HCT116 (cell line): ENCODE data around the gene UBE2H. TPM values are rescaled to one million over a fixed set of nuclear protein-coding genes. Genes with fewer than 3 reads are reported as not detected.

Experiments
- ATAC-seq: fragments of 200-7000 bp; cut with Tn5 transposase; 2 replicates; pipeline ENCODE4 v1.9.1; 2020; ENCODE audit warnings: mild to moderate bottlenecking, moderate library complexity
- BruUV-seq: library from RNA; stranded (reverse); fragments of 400-500 nt; replicated peaks from 2 replicates; lab custom pipeline; 2021; lab: Mats Ljungman, UMichigan
- CTCF ChIA-PET: fragments of 300-600 bp; sonication (Branson Sonifier 250); formaldehyde crosslinking; loops from one replicate; lab custom pipeline; 2021; ENCODE audit warnings: antibody characterized with exemption; lab: Charles Lee
- POLR2A ChIA-PET: fragments of 300-600, 350-600 bp; sonication (Branson Sonifier 250); formaldehyde crosslinking; loops from one replicate; lab custom pipeline; 2021; ENCODE audit warnings: antibody characterized with exemption; lab: Charles Lee
- RAD21 ChIA-PET, 2 experiments: fragments of 300-600 bp; sonication (Branson Sonifier 250); formaldehyde crosslinking; loops; one replicate each; lab custom pipeline; 2023; ENCODE audit warnings: low total read pairs in 2 of 2; ENCODE audit not compliant: uncharacterized antibody in 2 of 2, unreplicated experiment in 2 of 2, low non-redundant PET in 1 of 2; lab: Charles Lee
- DNase-seq: peaks from one replicate; pipeline ENCODE4 v3.0.0-alpha.2; 2010; ENCODE audit warnings: low read depth, low spot score
- H2AFZ ChIP-seq: fragments of 200-600 bp; shearing (Covaris generic), sonication (generic); 2 replicates; pipeline ENCODE4 v1.6.1; 2017; ENCODE audit warnings: low read depth, mixed run types, mixed read lengths, antibody characterized with exemption, low read length; ENCODE audit not compliant: poor library complexity, severe bottlenecking
- H3K27ac ChIP-seq: 2 replicates; pipeline ENCODE4 v1.5.1; 2012; ENCODE audit warnings: low read depth, low read length
- H3K27me3 ChIP-seq: fragments of 200-600 bp; sonication (generic); 2 replicates; pipeline ENCODE4 v1.6.1; 2016; ENCODE audit warnings: mixed run types, low read length, mixed read lengths; ENCODE audit not compliant: insufficient read depth
- H3K36me3 ChIP-seq, 2 experiments: fragments of 200-500 bp in 1 of 2; fragments of 200-600 bp in 1 of 2; sonication (Bioruptor generic) in 1 of 2; sonication (generic) in 1 of 2; 2 replicates each; pipeline versions ENCODE4 v1.5.1 to v1.6.1; 2014 to 2016; ENCODE audit warnings: low read length in 2 of 2, inconsistent platforms in 1 of 2, mixed read lengths in 1 of 2, mixed run types in 1 of 2; ENCODE audit not compliant: insufficient read depth in 2 of 2, control insufficient read depth in 1 of 2
- H3K4me1 ChIP-seq, 2 experiments: fragments of 200-600 bp in 1 of 2; sonication (generic) in 1 of 2; 2 replicates each; pipeline versions ENCODE4 v1.5.1 to v1.6.1; 2012 to 2017; ENCODE audit warnings: low read length in 2 of 2, inconsistent platforms in 1 of 2, mild to moderate bottlenecking in 1 of 2, mixed read lengths in 1 of 2, mixed run types in 1 of 2, moderate library complexity in 1 of 2; ENCODE audit not compliant: insufficient read depth in 2 of 2, control insufficient read depth in 1 of 2
- H3K4me2 ChIP-seq: fragments of 200-600 bp; sonication (generic); 2 replicates; pipeline ENCODE4 v1.6.1; 2017; ENCODE audit warnings: mixed run types, low read length, mixed read lengths
- H3K4me3 ChIP-seq, 2 experiments: fragments of 200-600 bp in 1 of 2; sonication (generic) in 1 of 2; replicated peaks in 1 of 2; 2 replicates each; pipeline ENCODE4 v1.5.1; 2011 to 2016; ENCODE audit warnings: low read length in 2 of 2, control low read depth in 1 of 2, low read depth in 1 of 2, mild to moderate bottlenecking in 1 of 2, mixed read lengths in 1 of 2, mixed run types in 1 of 2
- H3K79me2 ChIP-seq: fragments of 200-600 bp; sonication (generic); 2 replicates; pipeline ENCODE4 v1.6.1; 2017; ENCODE audit warnings: mild to moderate bottlenecking, mixed run types, low read length, moderate library complexity, mixed read lengths; ENCODE audit not compliant: insufficient read depth
- H3K9ac ChIP-seq: fragments of 200-600 bp; sonication (generic); 2 replicates; pipeline ENCODE4 v1.6.1; 2016; ENCODE audit warnings: low read length, mixed read lengths
- H3K9me2 ChIP-seq: fragments of 200-600 bp; sonication (generic), shearing (Covaris generic); 2 replicates; pipeline ENCODE4 v1.6.1; 2017; ENCODE audit warnings: mixed run types, mild to moderate bottlenecking, moderate library complexity; ENCODE audit not compliant: insufficient read depth
- H3K9me3 ChIP-seq, 2 experiments: fragments of 200-500 bp in 1 of 2; fragments of 200-600 bp in 1 of 2; sonication (Bioruptor generic) in 1 of 2; sonication (generic) in 1 of 2; 2 replicates each; pipeline ENCODE4 v1.6.1; 2014 to 2017; ENCODE audit warnings: low read length in 2 of 2, mixed read lengths in 2 of 2, inconsistent platforms in 1 of 2, low read depth in 1 of 2, mild to moderate bottlenecking in 1 of 2, mixed run types in 1 of 2, moderate library complexity in 1 of 2; ENCODE audit not compliant: control insufficient read depth in 1 of 2, insufficient read depth in 1 of 2
- H4K20me1 ChIP-seq: fragments of 200-600 bp; sonication (generic), shearing (Covaris generic); 2 replicates; pipeline ENCODE4 v1.6.1; 2017; ENCODE audit warnings: mixed run types, mild to moderate bottlenecking, moderate library complexity; ENCODE audit not compliant: insufficient read depth
- ATF3 ChIP-seq: IDR thresholded peaks from 2 replicates; pipeline ENCODE4 v1.6.1; 2012
- CBX3 ChIP-seq: IDR thresholded peaks from 2 replicates; pipeline ENCODE4 v1.6.1; 2012; ENCODE audit warnings: low read depth
- EGR1 ChIP-seq: IDR thresholded peaks from 2 replicates; pipeline ENCODE4 v1.6.1; 2012; ENCODE audit warnings: low read depth
- EZH2phosphoT487 ChIP-seq: fragments of 200-600 bp; IDR thresholded peaks from 2 replicates; pipeline ENCODE4 v1.6.1; 2018; ENCODE audit warnings: antibody characterized with exemption, borderline replicate concordance
- FOSL1 ChIP-seq: IDR thresholded peaks from 2 replicates; pipeline ENCODE4 v1.6.1; 2012; ENCODE audit warnings: low read depth
- RAD21 ChIP-seq: IDR thresholded peaks from 2 replicates; pipeline ENCODE4 v1.6.1; 2012; ENCODE audit warnings: low read depth, mild to moderate bottlenecking
- SIN3A ChIP-seq: IDR thresholded peaks from 2 replicates; pipeline ENCODE4 v1.6.1; 2012; ENCODE audit warnings: low read depth
- TCF7L2 ChIP-seq: IDR thresholded peaks from 2 replicates; pipeline ENCODE4 v1.7.0; 2011; ENCODE audit warnings: borderline replicate concordance, inconsistent platforms; ENCODE audit not compliant: insufficient read depth, insufficient read length; ENCODE audit errors: extremely low read depth
- intact Hi-C: fragments of 100-400 bp; cut with micrococcal nuclease; formaldehyde crosslinking; loops from 2 replicates; pipeline ENCODE4 v1.10.0; 2022
- total RNA-seq: library from RNA; stranded (reverse); gene quantifications from one replicate; pipeline ENCODE4 v1.2.1, GENCODE V29; 2021; ENCODE audit not compliant: unreplicated experiment

The UBE2H gene
- total RNA-seq, 1 experiment from 2014 or later: 117 TPM

- DNase-seq: no peak
- Histone ChIP-seq H3K27me3 (no peaks in the 10 kb centered on the region), H3K27ac (no peak overlapping the region), H2AFZ (no peak overlapping the region), H3K4me2 (no peak overlapping the region), H3K9me3 (no peaks in the 10 kb centered on the region), H3K4me3 (no peak overlapping the region), H3K79me2 (no peaks in the 10 kb centered on the region), H3K9me2 (no peaks in the 10 kb centered on the region), H3K4me1 (peaks cover 9 to 20% of the 10 kb centered on the region in 2 experiments), H4K20me1 (no peaks in the 10 kb centered on the region), H3K9ac (no peak overlapping the region), H3K36me3 (no peaks in the 10 kb centered on the region)
- intact Hi-C loops: no loop called here
- ChIA-PET POLR2A (no interaction called here), CTCF (no interaction called here), RAD21 (no interaction called here)
- no TSS peak for BruUV-seq
- ATAC-seq: no peak
- no peak for TF ChIP-seq TCF7L2
- no peak for TF ChIP-seq ATF3
- no peak for TF ChIP-seq EZH2phosphoT487
Measured at GRCh38 chr7:129784783-129785684, 167.7 kb downstream of the UBE2H start.

- Histone ChIP-seq H4K20me1 (no peaks in the 10 kb centered on the region), H3K9me2 (no peaks in the 10 kb centered on the region), H3K27me3 (no peaks in the 10 kb centered on the region), H3K9ac (no peak overlapping the region), H3K79me2 (no peaks in the 10 kb centered on the region), H2AFZ (no peak overlapping the region), H3K4me3 (no peak overlapping the region), H3K27ac (no peak overlapping the region), H3K4me2 (no peak overlapping the region), H3K36me3 (no peaks in the 10 kb centered on the region), H3K4me1 (peaks cover 9 to 20% of the 10 kb centered on the region in 2 experiments), H3K9me3 (no peaks in the 10 kb centered on the region)
- ChIA-PET CTCF (no interaction called here), RAD21 (no interaction called here), POLR2A (no interaction called here)
- TF ChIP-seq RAD21: no peak
- TF ChIP-seq SIN3A: no peak
- TF ChIP-seq EGR1: no peak
- TF ChIP-seq CBX3: no peak
- TF ChIP-seq FOSL1: no peak
- ATAC-seq: no peak
- BruUV-seq: no TSS peak
- no peak for DNase-seq
- intact Hi-C loops: no loop called here
Measured at GRCh38 chr7:129784437-129784782, 168.3 kb downstream of the UBE2H start.
